Measurements from ENCODE around the gene PTPN7. TPM values are rescaled to one million over a fixed set of nuclear protein-coding genes. Genes with fewer than 3 reads are reported as not detected.

PTPN7 gene
- total and polyA plus RNA-seq, 2 donors (not counting 3 experiments of a cell fraction or from before 2014, with no cell fraction given) = 0.86 to 1.8 TPM

DNA sequence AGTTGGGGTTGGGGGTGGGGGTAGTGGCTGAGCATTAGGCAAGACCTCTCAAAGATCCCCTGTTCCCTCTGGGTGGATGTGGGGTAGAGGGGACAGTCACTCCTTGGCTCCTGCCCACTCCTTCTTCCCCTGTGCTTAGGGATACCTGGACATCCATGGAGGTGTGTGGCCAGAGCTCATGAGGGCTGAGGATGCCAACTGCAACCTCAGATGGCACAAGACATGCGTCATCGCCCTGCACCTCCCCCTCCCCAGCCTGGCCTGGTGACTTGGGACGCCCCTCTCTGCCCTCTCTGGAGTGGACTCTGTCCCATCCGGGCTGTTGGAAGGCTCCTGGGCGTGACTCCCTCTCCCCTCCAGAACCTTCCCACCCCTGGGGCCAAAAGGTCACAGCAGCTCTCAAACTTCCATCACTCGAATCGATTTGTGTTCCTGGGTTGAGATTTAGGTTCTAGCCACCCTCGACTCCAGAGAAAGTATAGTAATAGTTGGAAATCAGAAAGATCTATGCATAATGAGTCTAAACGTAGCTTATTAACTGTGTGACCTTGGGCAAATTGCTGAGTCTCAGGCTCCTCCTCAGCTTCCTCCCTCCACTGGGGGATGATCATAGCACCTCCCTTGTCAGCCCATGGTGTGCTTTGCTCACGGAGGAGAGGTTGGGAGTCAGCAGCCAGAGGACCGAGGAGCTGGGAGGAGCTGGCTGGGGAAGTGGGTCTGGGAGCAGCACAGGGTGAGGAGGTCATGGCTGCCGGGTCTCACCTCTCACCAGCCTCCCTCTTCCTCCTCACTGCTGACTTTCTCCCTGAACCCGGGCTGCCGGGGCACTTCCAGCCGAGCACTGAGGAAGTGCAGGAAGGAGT lies 2.2 kb upstream of the PTPN7 start:
- CTCF ChIA-PET = interaction anchor here (0.9 to 1.7 kb wide), 4 partner anchors 8 to 27 kb away, joined by 4 to 8 read pairs (median 6); no protein-coding TSS in a partner anchor
- H3K27me3 ChIP-seq (ENCODE audit: control insufficient read depth in 2 of 2, insufficient read depth in 2 of 2, low read length in 2 of 2) = no peaks in the 10 kb centered on the region
- FAIRE-seq = no peak
- POLR2A ChIA-PET = no interaction called here
- peaks cover 7% of the 10 kb centered on the region for H3K4me1 ChIP-seq (ENCODE audit: control insufficient read depth, extremely low read depth, insufficient read depth, low read length)
- no peaks in the 10 kb centered on the region for H3K9me1 ChIP-seq (replicated peaks; ENCODE audit: control insufficient read depth, extremely low read depth, insufficient read depth, low read length)
- no peak for DNase-seq (ENCODE audit: low read depth, low spot score)
- dilution Hi-C loops (cut with MboI; ENCODE audit: extremely low pct_ligation_motif_present, low sequenced_read_pairs) = no loop called here
- no peak overlapping the region for H3K4me3 ChIP-seq (replicated peaks in 1 of 3; ENCODE audit: insufficient read depth in 1 of 3, low read depth in 1 of 3, low read length in 3 of 3)
- no TSS peak for BruUV-seq (replicated peaks)
- TF ChIP-seq, protein P1, sequence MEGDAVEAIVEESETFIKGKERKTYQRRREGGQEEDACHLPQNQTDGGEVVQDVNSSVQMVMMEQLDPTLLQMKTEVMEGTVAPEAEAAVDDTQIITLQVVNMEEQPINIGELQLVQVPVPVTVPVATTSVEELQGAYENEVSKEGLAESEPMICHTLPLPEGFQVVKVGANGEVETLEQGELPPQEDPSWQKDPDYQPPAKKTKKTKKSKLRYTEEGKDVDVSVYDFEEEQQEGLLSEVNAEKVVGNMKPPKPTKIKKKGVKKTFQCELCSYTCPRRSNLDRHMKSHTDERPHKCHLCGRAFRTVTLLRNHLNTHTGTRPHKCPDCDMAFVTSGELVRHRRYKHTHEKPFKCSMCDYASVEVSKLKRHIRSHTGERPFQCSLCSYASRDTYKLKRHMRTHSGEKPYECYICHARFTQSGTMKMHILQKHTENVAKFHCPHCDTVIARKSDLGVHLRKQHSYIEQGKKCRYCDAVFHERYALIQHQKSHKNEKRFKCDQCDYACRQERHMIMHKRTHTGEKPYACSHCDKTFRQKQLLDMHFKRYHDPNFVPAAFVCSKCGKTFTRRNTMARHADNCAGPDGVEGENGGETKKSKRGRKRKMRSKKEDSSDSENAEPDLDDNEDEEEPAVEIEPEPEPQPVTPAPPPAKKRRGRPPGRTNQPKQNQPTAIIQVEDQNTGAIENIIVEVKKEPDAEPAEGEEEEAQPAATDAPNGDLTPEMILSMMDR (IDR thresholded peaks at IDR 0.05; ENCODE audit: extremely low read depth in 1 of 2, insufficient read depth in 1 of 2, low read depth in 1 of 2, low read length in 2 of 2) = no peak
- TF ChIP-seq POLR2A (IDR thresholded peaks at IDR 0.05; ENCODE audit: low read depth, low read length) = no peak
- TF ChIP-seq JUN (IDR thresholded peaks at IDR 0.05; ENCODE audit: borderline replicate concordance, insufficient read depth, insufficient read length, low read depth) = no peak
- TF ChIP-seq GATA2 (IDR thresholded peaks at IDR 0.05; ENCODE audit: insufficient read depth, insufficient read length, low read depth, low read length) = no peak
- H3K27ac ChIP-seq (ENCODE audit: insufficient read depth, low read depth, low read length) = no peak overlapping the region
- H3K79me2 ChIP-seq (ENCODE audit: control insufficient read depth, insufficient read depth, low read length) = no peaks in the 10 kb centered on the region
- no peak overlapping the region for H3K4me2 ChIP-seq (ENCODE audit: insufficient read depth, low read length)
- H2AFZ ChIP-seq (ENCODE audit: low read depth, low read length) = no peak overlapping the region
- H4K20me1 ChIP-seq (replicated peaks; ENCODE audit: control insufficient read depth, extremely low read depth, insufficient read depth, low read length) = no peaks in the 10 kb centered on the region
- no peaks in the 10 kb centered on the region for H3K36me3 ChIP-seq (ENCODE audit: control insufficient read depth in 2 of 2, extremely low read depth in 1 of 2, insufficient read depth in 2 of 2, low read length in 2 of 2)
- intact Hi-C loops (cut with micrococcal nuclease) = no loop called here
- no peaks in the 10 kb centered on the region for H3K9me3 ChIP-seq (replicated peaks; ENCODE audit: control insufficient read depth, insufficient read depth, low read length)
- no peak overlapping the region for H3K9ac ChIP-seq (replicated peaks; ENCODE audit: extremely low read depth, insufficient read depth, low read length)

DNA sequence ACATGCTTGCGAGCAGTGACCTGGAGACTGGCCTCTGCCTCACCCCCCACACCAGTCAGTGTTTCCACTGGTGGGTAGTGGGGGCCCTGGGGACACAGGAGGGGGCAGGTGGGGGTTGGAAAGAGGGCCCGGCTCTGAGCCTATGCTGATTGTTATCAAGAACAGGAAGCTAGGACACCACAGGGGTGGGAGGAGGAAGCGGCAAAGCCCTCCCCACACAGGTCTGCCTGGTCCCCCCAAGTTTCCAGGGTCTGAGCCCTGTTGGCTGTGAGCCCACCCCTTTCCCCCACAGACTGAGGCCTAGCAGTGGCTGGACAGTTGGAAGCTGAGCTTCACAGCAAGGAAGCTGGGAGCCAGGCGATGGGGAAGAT lies 1.6 kb upstream of the PTPN7 start:
- TF ChIP-seq FOS (IDR thresholded peaks at IDR 0.05; ENCODE audit: borderline replicate concordance, insufficient read depth, low read length) (no peak), EZH2 (IDR thresholded peaks at IDR 0.05; ENCODE audit: borderline replicate concordance, low read depth, low read length, severe bottlenecking) (no peak), JUN (IDR thresholded peaks at IDR 0.05; ENCODE audit: borderline replicate concordance, insufficient read depth, insufficient read length, low read depth) (no peak), MYC (IDR thresholded peaks at IDR 0.05; ENCODE audit: low read depth, low read length) (no peak), POLR2AphosphoS5 (IDR thresholded peaks at IDR 0.05; ENCODE audit: insufficient read depth, low read depth, low read length) (no peak), GATA2 (IDR thresholded peaks at IDR 0.05; ENCODE audit: insufficient read depth, insufficient read length, low read depth, low read length) (no peak), POLR2A (IDR thresholded peaks at IDR 0.05; ENCODE audit: low read depth, low read length) (no peak)
- TF ChIP-seq, protein P1 (IDR thresholded peaks at IDR 0.05; ENCODE audit: extremely low read depth in 1 of 2, insufficient read depth in 1 of 2, low read depth in 1 of 2, low read length in 2 of 2) = no peak
- TF ChIP-seq, protein P2, sequence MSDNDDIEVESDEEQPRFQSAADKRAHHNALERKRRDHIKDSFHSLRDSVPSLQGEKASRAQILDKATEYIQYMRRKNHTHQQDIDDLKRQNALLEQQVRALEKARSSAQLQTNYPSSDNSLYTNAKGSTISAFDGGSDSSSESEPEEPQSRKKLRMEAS (IDR thresholded peaks at IDR 0.05; ENCODE audit: insufficient read depth, insufficient read length) = no peak
- DNase-seq (ENCODE audit: low read depth, low spot score) = no peak
- dilution Hi-C loops (cut with MboI; ENCODE audit: extremely low pct_ligation_motif_present, low sequenced_read_pairs) = no loop called here
- Histone ChIP-seq H3K27me3 (ENCODE audit: control insufficient read depth in 2 of 2, insufficient read depth in 2 of 2, low read length in 2 of 2) (no peaks in the 10 kb centered on the region), H4K20me1 (replicated peaks; ENCODE audit: control insufficient read depth, extremely low read depth, insufficient read depth, low read length) (no peaks in the 10 kb centered on the region), H3K9ac (replicated peaks; ENCODE audit: extremely low read depth, insufficient read depth, low read length) (no peak overlapping the region), H3K4me1 (ENCODE audit: control insufficient read depth, extremely low read depth, insufficient read depth, low read length) (peaks cover 7% of the 10 kb centered on the region), H3K79me2 (ENCODE audit: control insufficient read depth, insufficient read depth, low read length) (no peaks in the 10 kb centered on the region), H3K36me3 (ENCODE audit: control insufficient read depth in 2 of 2, extremely low read depth in 1 of 2, insufficient read depth in 2 of 2, low read length in 2 of 2) (no peaks in the 10 kb centered on the region), H3K4me2 (ENCODE audit: insufficient read depth, low read length) (no peak overlapping the region), H3K9me1 (replicated peaks; ENCODE audit: control insufficient read depth, extremely low read depth, insufficient read depth, low read length) (no peaks in the 10 kb centered on the region), H2AFZ (ENCODE audit: low read depth, low read length) (no peak overlapping the region), H3K4me3 (replicated peaks in 1 of 3; ENCODE audit: insufficient read depth in 1 of 3, low read depth in 1 of 3, low read length in 3 of 3) (no peak overlapping the region), H3K27ac (ENCODE audit: insufficient read depth, low read depth, low read length) (no peak overlapping the region), H3K9me3 (replicated peaks; ENCODE audit: control insufficient read depth, insufficient read depth, low read length) (no peaks in the 10 kb centered on the region)
- ChIA-PET POLR2A (no interaction called here), CTCF (interaction anchor here (0.9 to 1.6 kb wide), 3 partner anchors 8 to 26 kb away, joined by 4 to 6 read pairs (median 5); no protein-coding TSS in a partner anchor)
- no TSS peak for BruUV-seq (replicated peaks)
- no peak for FAIRE-seq
- intact Hi-C loops (cut with micrococcal nuclease) = no loop called here

All from endothelial cell of umbilical vein (primary cell).